Panc1 (cell line): ENCODE measurements around the gene MEIS2. TPM values are rescaled to one million over a fixed set of nuclear protein-coding genes. Genes with fewer than 3 reads are reported as not detected.

Experiments used
- ATAC-seq: fragments of 200-7000 bp; cut with Tn5 transposase; 2 replicates; pipeline ENCODE4 v1.9.1; 2020; ENCODE audit warnings: mild to moderate bottlenecking, moderate library complexity
- BruUV-seq: library from RNA; stranded (reverse); fragments of 400-500 nt; replicated peaks from 2 replicates; lab custom pipeline; 2021; lab: Mats Ljungman, UMichigan
- CTCF ChIA-PET: fragments of 300-600 bp; sonication (Branson Sonifier 250); formaldehyde crosslinking; loops from one replicate; lab custom pipeline; 2022; ENCODE audit warnings: antibody characterized with exemption; lab: Charles Lee
- POLR2A ChIA-PET: fragments of 300-600 bp; sonication (Branson Sonifier 250); formaldehyde crosslinking; loops from one replicate; lab custom pipeline; 2022; ENCODE audit warnings: antibody characterized with exemption; lab: Charles Lee
- DNase-seq: peaks from one replicate; pipeline ENCODE4 v3.0.0-alpha.2; 2010; ENCODE audit warnings: low read depth, low spot score
- H3K27ac ChIP-seq: 2 replicates; pipeline ENCODE4 v1.5.1; 2011; ENCODE audit warnings: mild to moderate bottlenecking, low read length, inconsistent platforms
- H3K27me3 ChIP-seq: fragments of 200-500 bp; sonication (Bioruptor generic); 2 replicates; pipeline ENCODE4 v1.6.0; 2014; ENCODE audit warnings: low read length, inconsistent platforms; ENCODE audit not compliant: control insufficient read depth, insufficient read depth
- H3K36me3 ChIP-seq: fragments of 200-500 bp; sonication (Bioruptor generic); 2 replicates; pipeline ENCODE4 v1.5.1; 2014; ENCODE audit warnings: inconsistent platforms, mild to moderate bottlenecking, low read length, moderate library complexity; ENCODE audit not compliant: control insufficient read depth, insufficient read depth
- H3K4me1 ChIP-seq: 2 replicates; pipeline ENCODE4 v1.5.1; 2011; ENCODE audit warnings: inconsistent platforms, mild to moderate bottlenecking, low read length, moderate library complexity; ENCODE audit not compliant: control insufficient read depth, insufficient read depth
- H3K4me3 ChIP-seq, 2 experiments: 2 replicates each; pipeline ENCODE4 v1.5.1; 2011 to 2012; ENCODE audit warnings: low read depth in 2 of 2, low read length in 2 of 2, mild to moderate bottlenecking in 2 of 2, inconsistent platforms in 1 of 2, moderate library complexity in 1 of 2
- H3K9me3 ChIP-seq: fragments of 200-500 bp; sonication (Bioruptor generic); 2 replicates; pipeline ENCODE4 v1.5.1; 2014; ENCODE audit warnings: low read depth, mild to moderate bottlenecking, inconsistent platforms, low read length, moderate library complexity; ENCODE audit not compliant: control insufficient read depth, insufficient read depth
- CTCF ChIP-seq: fragments of 450-650 bp; IDR thresholded peaks from 2 replicates; pipeline ENCODE4 v1.5.1; 2017; ENCODE audit warnings: mild to moderate bottlenecking
- POLR2AphosphoS5 ChIP-seq: IDR thresholded peaks from 2 replicates; pipeline ENCODE4 v1.6.1; 2012; ENCODE audit warnings: mild to moderate bottlenecking, low read depth, low read length, moderate library complexity
- REST ChIP-seq, 2 experiments: IDR thresholded peaks; 2 replicates each; pipeline ENCODE4 v1.6.1; 2011 to 2012; ENCODE audit warnings: low read depth in 2 of 2, control low read depth in 1 of 2, low read length in 1 of 2, mild to moderate bottlenecking in 1 of 2, moderate library complexity in 1 of 2; ENCODE audit not compliant: insufficient read depth in 1 of 2
- SIN3A ChIP-seq: IDR thresholded peaks from 2 replicates; pipeline ENCODE4 v1.6.1; 2012; ENCODE audit warnings: low read depth, mild to moderate bottlenecking, low read length, moderate library complexity, borderline replicate concordance; ENCODE audit not compliant: insufficient read depth
- TCF7L2 ChIP-seq: IDR thresholded peaks from 2 replicates; pipeline ENCODE4 v1.6.1; 2011; ENCODE audit warnings: mild to moderate bottlenecking, low read depth, low read length, inconsistent platforms
- in situ Hi-C: cut with HindIII; loops from 2 replicates; pipeline ENCODE4 v1.10.0; 2016; ENCODE audit warnings: low sequenced_read_pairs, low pct_unique_long_range_greater_than_20kb
- intact Hi-C: fragments of 100-400 bp; cut with micrococcal nuclease; formaldehyde crosslinking; loops from one replicate; pipeline ENCODE4 v1.10.0; 2022; ENCODE audit not compliant: unreplicated experiment
- total RNA-seq: library from RNA; stranded (reverse); gene quantifications from one replicate; pipeline ENCODE4 v1.2.1, GENCODE V29; 2021; ENCODE audit not compliant: unreplicated experiment

The MEIS2 gene
- total RNA-seq, 1 experiment from 2014 or later, result 9.3 TPM

- in situ Hi-C loops, result no loop called here
- ATAC-seq, result no peak
- BruUV-seq, result no TSS peak
Measured at GRCh38 chr15:37136666-37137065, 36.3 kb upstream of the MEIS2 start.

GRCh38 chr15:37135225-37135624, 34.9 kb upstream of the MEIS2 start:
- Histone ChIP-seq H3K36me3 (no peaks in the 10 kb centered on the region), H3K9me3 (no peaks in the 10 kb centered on the region), H3K4me1 (no peaks in the 10 kb centered on the region; the same call in 1 of the 2 replicates), H3K27me3 (peaks cover 2% of the 10 kb centered on the region; the same call in 1 of the 2 replicates), H3K4me3 (no peak overlapping the region), H3K27ac (no peak overlapping the region)
- POLR2A ChIA-PET, result no interaction called here
- CTCF ChIA-PET, result interaction anchor here (0.6 kb wide), 1 partner anchor 1849 kb away, joined by 3 read pairs; no protein-coding TSS in a partner anchor
- ATAC-seq (peak; percentile 68; the same call in 1 of the 2 replicates), DNase-seq (no peak)
- no TSS peak for BruUV-seq
- intact Hi-C loops, result loop anchor here (2.0 to 10.0 kb wide), 2 partner anchors 634 to 750 kb away; no protein-coding TSS in a partner anchor
- in situ Hi-C loops, result no loop called here
- TF ChIP-seq SIN3A (no peak), POLR2AphosphoS5 (no peak), CTCF (peak; percentile 26), TCF7L2 (no peak), REST (IDR thresholded peaks at IDR 0.05; ENCODE audit: insufficient read depth in 1 of 2, low read depth in 2 of 2, low read length in 1 of 2) (no peak)

More at GRCh38 chr15:37136666-37137065, 36.3 kb upstream of the MEIS2 start:
- H3K4me1 ChIP-seq, result no peaks in the 10 kb centered on the region; the same call in 1 of the 2 replicates
- ChIA-PET CTCF (no interaction called here), POLR2A (no interaction called here)
- no peak overlapping the region for H3K27ac ChIP-seq
- no peak overlapping the region for H3K4me3 ChIP-seq
- TF ChIP-seq POLR2AphosphoS5, result no peak
- TF ChIP-seq SIN3A, result no peak
- intact Hi-C loops, result loop anchor here (10.0 kb wide), 1 partner anchor 748 kb away; no protein-coding TSS in a partner anchor
- no peak for DNase-seq
- no peaks in the 10 kb centered on the region for H3K9me3 ChIP-seq
- H3K27me3 ChIP-seq, result peaks cover 2% of the 10 kb centered on the region; the same call in 1 of the 2 replicates
- no peaks in the 10 kb centered on the region for H3K36me3 ChIP-seq

- H3K4me3 ChIP-seq, result no peak overlapping the region
- H3K27ac ChIP-seq, result no peak overlapping the region
- TF ChIP-seq POLR2AphosphoS5 (no peak), REST (IDR thresholded peaks at IDR 0.05; ENCODE audit: insufficient read depth in 1 of 2, low read depth in 2 of 2, low read length in 1 of 2) (no peak), SIN3A (no peak), CTCF (peak; percentile 75; the same call in 1 of the 2 replicates), TCF7L2 (no peak)
- no peaks in the 10 kb centered on the region for H3K36me3 ChIP-seq
- H3K9me3 ChIP-seq, result no peaks in the 10 kb centered on the region
- peak; percentile 85 for ATAC-seq
- H3K27me3 ChIP-seq, result peaks cover 2% of the 10 kb centered on the region; the same call in 1 of the 2 replicates
- intact Hi-C loops, result loop anchor here (2.0 to 10.0 kb wide), 3 partner anchors 252 to 750 kb away; no protein-coding TSS in a partner anchor
- ChIA-PET POLR2A (no interaction called here), CTCF (interaction anchor here (0.6 kb wide), 1 partner anchor 1849 kb away, joined by 3 read pairs; no protein-coding TSS in a partner anchor)
- in situ Hi-C loops, result no loop called here
- no peaks in the 10 kb centered on the region; the same call in 1 of the 2 replicates for H3K4me1 ChIP-seq
- DNase-seq, result no peak
- BruUV-seq, result no TSS peak
Measured at GRCh38 chr15:37134699-37135131, 34.4 kb upstream of the MEIS2 start.
